NCI-H1436 (cell line): ENCODE results near the gene CHST4.
A peak's percentile ranks its signal among the peaks of the same experiment; 100 is the strongest.
"Not testable (repeated sequence)": the region's sequence is repeated elsewhere in the genome, so short reads cannot be mapped to it uniquely, and the experiment has no call there.

Experiments
- DNase-seq: peaks from one replicate; lab custom pipeline; 2025; lab: John Stamatoyannopoulos, UW

The CHST4 gene

DNA sequence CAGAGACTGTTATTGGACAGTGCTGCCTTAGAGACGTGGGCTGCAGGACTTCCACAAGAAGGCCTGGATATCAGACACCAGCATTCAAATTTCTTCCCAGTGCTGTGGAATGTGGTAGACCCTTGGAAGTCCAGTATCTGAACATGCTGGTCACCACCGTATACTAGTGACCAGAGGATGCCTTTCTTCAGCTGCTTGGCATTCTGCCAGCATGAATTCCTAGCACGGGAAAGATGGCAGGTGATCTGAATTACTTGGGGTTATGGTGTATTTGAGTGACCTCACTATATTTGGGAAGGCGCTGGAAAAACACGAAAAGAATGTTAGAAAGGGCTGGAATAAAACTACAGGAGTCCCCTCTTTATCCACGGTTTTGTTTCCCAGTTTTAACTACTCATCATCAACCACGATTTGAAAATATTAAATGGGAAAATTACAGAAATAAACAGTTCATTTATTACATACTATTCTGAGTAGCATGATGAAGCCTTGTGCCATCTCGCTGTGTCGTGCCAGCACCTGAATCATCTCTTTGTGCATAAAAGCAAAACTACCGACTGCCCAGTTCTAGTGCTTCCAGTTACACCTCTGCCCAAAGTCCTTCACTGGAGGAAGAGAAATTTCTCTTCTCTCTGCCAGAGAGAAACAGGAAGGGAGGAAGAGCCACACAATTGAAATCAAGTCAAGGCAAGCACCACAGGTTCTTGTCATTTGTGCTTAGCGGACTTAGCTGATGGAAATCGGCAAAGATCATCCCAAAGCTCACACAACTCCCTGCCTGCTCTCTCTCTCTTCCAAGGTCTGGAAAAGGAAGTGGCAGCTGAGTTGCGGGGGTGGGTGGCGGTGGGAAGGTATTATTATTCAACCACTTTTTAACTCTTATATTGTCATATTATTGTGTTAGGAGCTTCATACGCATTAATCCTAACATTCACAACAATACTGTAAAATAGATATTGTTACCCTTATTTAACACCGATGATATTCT, 1.4 kb upstream of the CHST4 start:
- no peak for DNase-seq

DNA sequence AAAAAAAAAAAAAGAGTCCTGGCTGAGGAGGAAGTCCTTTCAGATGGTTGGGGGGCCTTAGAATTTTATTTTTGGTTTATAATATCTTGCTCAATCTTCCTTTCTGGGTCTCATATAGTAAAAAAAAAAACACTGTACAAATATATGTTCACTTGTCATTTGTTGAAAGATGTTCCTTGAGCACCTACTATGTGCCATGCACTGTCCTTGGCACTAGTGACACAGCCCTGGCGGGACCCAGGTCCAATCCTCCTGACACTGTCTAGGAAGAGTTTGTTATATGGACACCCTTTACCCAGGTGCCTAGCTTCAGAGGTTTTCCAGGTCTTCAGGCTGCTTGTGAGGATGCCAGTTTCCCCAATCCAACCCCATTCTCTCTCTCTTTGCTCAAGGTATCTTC, 2.0 kb downstream of the CHST4 start:
- DNase-seq, result no peak

DNA sequence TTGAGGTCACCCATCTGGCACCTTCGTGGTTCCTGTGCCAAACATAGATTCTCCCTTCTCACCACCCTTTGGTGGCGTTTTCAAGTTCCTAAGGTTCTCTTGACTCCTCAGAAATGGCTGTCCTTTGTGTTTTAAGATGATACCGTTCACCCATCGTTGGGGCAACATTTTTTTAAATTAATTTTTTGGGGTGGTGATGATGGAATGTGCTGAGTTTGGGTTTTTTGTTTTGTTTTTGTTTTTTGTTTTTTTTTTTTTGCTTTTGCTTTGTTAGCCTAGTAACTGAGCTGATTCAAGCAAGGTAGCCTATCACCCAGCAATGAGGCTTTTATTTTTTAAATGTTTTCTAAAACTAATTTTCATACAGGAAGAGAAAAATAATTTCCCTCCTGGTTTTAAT, 2.6 kb downstream of the CHST4 start:
- DNase-seq, result no peak

- no peak for DNase-seq
These were observed 6.1 kb downstream of the CHST4 start for GRCh38 chr16:71532366-71532765.

DNA sequence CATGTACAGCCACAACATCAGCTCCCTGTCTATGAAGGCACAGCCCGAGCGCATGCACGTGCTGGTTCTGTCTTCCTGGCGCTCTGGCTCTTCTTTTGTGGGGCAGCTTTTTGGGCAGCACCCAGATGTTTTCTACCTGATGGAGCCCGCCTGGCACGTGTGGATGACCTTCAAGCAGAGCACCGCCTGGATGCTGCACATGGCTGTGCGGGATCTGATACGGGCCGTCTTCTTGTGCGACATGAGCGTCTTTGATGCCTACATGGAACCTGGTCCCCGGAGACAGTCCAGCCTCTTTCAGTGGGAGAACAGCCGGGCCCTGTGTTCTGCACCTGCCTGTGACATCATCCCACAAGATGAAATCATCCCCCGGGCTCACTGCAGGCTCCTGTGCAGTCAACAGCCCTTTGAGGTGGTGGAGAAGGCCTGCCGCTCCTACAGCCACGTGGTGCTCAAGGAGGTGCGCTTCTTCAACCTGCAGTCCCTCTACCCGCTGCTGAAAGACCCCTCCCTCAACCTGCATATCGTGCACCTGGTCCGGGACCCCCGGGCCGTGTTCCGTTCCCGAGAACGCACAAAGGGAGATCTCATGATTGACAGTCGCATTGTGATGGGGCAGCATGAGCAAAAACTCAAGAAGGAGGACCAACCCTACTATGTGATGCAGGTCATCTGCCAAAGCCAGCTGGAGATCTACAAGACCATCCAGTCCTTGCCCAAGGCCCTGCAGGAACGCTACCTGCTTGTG, 10.7 kb downstream of the CHST4 start:
- DNase-seq, result no peak

DNA sequence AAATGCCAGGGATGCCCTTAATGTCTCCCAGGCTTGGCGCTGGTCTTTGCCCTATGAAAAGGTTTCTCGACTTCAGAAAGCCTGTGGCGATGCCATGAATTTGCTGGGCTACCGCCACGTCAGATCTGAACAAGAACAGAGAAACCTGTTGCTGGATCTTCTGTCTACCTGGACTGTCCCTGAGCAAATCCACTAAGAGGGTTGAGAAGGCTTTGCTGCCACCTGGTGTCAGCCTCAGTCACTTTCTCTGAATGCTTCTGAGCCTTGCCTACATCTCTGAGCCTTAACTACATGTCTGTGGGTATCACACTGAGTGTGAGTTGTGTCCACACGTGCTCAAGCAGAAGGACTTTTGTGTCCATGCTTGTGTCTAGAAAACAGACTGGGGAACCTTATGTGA, 11.4 kb downstream of the CHST4 start:
- peak; percentile 32 for DNase-seq

DNA sequence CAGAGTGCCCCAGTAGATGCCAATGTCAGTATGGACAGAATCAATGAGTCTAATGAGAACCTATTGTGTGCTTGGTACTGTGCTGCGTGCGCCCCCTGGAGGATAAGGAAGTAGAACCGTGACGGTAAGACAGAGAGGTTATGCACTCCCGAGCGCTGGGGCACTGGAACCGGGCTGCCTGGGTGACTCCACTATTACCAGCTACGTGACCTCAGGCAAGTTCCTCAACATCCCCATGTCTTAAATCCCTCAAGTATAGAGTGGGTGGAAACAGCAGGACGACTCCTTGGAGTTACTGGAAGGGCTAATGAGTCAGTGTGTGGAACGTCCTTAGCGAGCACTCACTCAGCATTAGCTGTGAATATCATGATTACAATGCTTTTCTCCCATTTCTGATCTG, 16.2 kb downstream of the CHST4 start:
- DNase-seq, result no peak

GRCh38 chr16:71547168-71547567, 20.9 kb downstream of the CHST4 start:
- no peak for DNase-seq

- no peak for DNase-seq
These were observed 26.7 kb downstream of the CHST4 start for GRCh38 chr16:71552698-71553503.

DNA sequence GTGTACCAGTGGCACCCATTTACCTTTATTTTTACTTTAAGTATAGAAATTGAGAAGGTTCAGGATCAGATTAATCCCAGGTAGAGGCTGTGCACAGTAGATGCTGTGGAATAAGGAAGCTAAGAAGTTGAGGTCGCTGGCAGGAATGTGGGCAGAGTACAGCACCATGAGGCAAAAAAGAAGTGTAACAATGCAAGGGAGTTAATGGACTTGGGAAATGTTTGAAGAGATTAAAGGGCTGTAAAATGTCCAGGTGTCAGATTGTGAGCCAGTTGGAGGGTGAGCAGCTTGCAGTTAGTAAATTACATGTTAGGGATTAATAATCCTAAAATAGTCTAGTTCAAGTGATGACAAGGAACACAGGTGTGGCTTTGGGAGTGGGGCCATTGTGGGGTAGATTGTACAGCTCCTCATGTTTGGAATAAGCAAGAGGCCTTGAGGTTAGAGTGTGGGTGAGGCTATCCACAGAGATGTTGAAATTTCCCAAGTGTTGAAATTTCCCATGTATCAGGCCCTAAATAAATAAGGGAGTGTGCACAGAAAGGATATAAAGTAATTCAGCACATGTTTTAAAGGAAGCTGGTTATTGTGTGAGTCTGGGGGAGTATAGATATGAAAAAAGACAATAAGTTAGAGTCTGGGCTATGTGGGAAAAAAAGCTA, 29.1 kb downstream of the CHST4 start:
- no peak for DNase-seq

DNA sequence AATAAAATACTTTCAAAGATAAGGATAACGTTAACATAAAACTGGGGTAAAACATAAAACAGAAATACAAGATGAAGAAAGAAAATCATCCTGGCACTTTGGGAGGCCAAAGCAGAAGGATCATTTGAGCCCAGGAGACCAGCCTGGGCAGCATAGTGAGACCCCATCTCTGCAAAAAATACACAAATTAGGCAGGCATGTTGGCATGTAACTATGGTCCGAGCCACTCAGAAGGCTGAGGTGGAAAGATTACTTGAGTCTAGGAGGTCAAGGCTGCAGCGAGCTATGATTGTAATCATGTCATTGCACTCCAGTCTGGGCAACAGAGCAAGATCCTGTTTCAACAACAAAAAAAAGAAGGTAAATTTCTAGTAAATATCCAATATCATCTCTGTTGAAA, 31.1 kb downstream of the CHST4 start:
- no peak for DNase-seq

DNA sequence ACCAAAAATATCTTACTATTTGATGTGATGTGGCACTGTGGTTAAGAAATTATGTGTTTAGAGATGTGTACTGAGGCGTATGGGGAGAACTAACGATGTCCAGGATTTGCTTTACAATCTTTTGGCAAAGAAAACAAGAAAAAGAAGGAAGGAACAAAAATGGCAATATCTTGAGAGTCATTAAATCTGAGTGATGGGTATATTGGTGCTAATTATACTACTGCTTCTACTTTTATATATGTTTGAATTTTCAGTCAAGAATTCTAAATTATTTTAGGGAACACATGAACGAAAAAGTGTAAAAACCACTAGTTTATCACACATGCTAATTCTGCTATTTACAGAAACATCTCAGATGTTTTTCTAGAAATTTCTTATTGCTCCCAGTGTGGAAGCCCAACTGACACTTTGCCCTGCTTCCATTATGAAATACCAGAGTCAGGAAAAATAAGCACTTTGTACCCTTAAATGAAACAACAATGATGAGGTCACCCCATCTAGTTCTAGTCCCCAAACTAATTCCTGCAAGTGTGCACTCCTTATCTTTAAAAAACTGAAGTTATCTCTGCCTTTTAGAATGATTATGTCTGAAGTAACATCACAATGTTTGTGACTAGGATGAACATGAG, 31.8 kb downstream of the CHST4 start:
- no peak for DNase-seq

- no peak for DNase-seq
These were observed 33.6 kb downstream of the CHST4 start for GRCh38 chr16:71559855-71560254.

DNA sequence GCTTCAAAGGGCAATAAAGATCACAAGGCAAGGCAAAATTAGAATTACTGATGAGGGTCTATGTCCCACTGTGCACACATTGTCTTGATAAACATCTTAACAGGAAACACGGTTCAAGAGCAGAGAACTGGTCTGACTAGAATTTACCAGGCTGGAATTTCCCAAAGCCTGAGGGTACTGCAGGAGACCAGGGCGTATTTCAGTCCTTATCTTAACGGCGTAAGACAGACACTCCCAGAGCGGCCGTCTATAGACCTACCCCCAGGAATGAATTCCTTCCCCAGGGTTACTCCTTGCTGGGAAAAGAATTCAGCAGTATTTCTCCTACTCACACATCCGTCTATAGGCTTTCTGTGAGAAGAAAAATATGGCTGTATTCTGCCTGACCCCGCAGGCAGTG, 35.7 kb downstream of the CHST4 start:
- DNase-seq, result not testable (repeated sequence)

GRCh38 chr16:71562552-71562951, 36.3 kb downstream of the CHST4 start:
- DNase-seq, result no peak

DNA sequence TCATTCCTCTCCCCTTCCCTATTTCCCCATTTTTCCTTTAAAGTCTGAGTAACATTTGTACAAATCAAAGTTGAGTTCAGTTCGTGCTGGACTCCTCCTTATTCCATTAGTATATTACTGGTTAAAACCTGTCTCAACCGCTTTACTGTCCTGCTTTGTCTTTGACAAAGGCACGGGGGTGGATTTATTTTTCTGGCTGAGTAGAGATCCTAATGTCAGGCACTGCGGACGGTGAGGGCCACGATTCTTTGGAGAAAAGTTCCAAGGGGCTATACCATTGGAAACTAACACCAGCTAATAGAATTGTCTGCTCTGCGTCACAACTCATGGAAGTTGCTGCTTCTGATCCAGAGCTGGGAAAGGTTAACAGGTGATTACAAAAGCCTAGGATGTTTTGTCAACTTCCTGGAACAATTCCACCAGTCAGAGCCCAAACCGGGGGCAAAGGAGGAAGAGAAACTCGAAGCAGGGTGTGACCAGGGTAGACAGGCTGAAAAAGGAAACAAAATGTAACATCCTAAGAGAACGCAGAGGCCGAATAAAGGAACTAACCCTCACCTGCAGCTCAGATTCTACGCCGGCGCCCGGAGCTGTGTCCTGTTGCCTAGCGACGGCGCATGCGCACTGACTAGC, 38.2 kb downstream of the CHST4 start:
- DNase-seq, result no peak

GRCh38 chr16:71565812-71566700, 39.8 kb downstream of the CHST4 start:
- no peak for DNase-seq

- DNase-seq, result no peak
These were observed 41.7 kb downstream of the CHST4 start for GRCh38 chr16:71567931-71568330.

GRCh38 chr16:71568551-71568950, 42.3 kb downstream of the CHST4 start:
- no peak for DNase-seq

GRCh38 chr16:71569621-71570020, 43.4 kb downstream of the CHST4 start:
- no peak for DNase-seq
